AG04449 (cell line): ENCODE data around the gene PNPLA5.

Experiments
- CTCF ChIA-PET: fragments of 350-600 bp; formaldehyde crosslinking; extraction: SDS; loops from one replicate; lab custom pipeline; 2021; ENCODE audit warnings: antibody characterized with exemption; lab: Yijun Ruan, JAX
- POLR2A ChIA-PET: fragments of 400-600, 350-600 bp; formaldehyde crosslinking; extraction: SDS; loops from one replicate; lab custom pipeline; 2020; ENCODE audit warnings: antibody characterized with exemption, inconsistent platforms; lab: Yijun Ruan, JAX
- DNase-seq: peaks from one replicate; pipeline ENCODE4 v3.0.0-alpha.2; 2010; ENCODE audit warnings: low read depth, low spot score
- H3K4me3 ChIP-seq: 2 replicates; pipeline ENCODE4 v1.5.1; 2011; ENCODE audit warnings: low read depth, mild to moderate bottlenecking, control low read depth, low read length
- CTCF ChIP-seq: IDR thresholded peaks from one replicate; pipeline ENCODE4 v1.5.1; 2011; ENCODE audit warnings: mild to moderate bottlenecking, moderate library complexity, low read length, control low read depth, inconsistent platforms; ENCODE audit not compliant: insufficient read depth; ENCODE audit errors: missing control alignments

Gene PNPLA5

DNA sequence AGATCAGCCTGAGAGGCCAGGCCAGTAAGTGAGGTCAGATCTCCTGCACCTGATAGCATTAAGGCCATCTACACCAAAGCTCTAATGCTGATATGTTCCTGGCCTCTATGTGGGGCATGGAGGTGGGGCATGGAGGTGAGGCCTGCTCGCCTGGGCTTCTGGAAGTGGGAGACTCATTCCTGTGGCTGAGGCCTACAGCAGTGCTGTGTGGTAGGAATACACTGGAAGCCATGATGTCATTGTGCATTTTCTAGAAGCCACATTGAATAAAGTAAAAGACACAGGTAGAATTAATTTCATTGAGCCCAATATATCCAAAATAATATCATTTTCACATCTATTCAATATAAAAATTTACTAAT is 34.5 kb upstream of the PNPLA5 start:
- no peak overlapping the region for H3K4me3 ChIP-seq

GRCh38 chr22:43925433-43926348 is 33.9 kb upstream of the PNPLA5 start:
- TF ChIP-seq CTCF: no peak
- POLR2A ChIA-PET: no interaction called here
- CTCF ChIA-PET: interaction anchor here (2.2 kb wide), 1 partner anchor 19 kb away, joined by 7 read pairs; no protein-coding TSS in a partner anchor
- DNase-seq: no peak
- H3K4me3 ChIP-seq: no peak overlapping the region

More for the DNA sequence above, 34.5 kb upstream of the PNPLA5 start:
- ChIA-PET CTCF (interaction anchor here (2.2 kb wide), 1 partner anchor 19 kb away, joined by 7 read pairs; no protein-coding TSS in a partner anchor), POLR2A (no interaction called here)
- no peak for TF ChIP-seq CTCF
- no peak for DNase-seq

- DNase-seq: no peak
- peak overlapping the region; percentile 39 for H3K4me3 ChIP-seq
- ChIA-PET POLR2A (interaction anchor here (0.6 kb wide), 1 partner anchor 19 kb away, joined by 3 read pairs; no protein-coding TSS in a partner anchor), CTCF (interaction anchor here (2.2 kb wide), 1 partner anchor 20 kb away, joined by 7 read pairs; no protein-coding TSS in a partner anchor)
- no peak for TF ChIP-seq CTCF
These were observed 33.1 kb upstream of the PNPLA5 start for GRCh38 chr22:43924877-43925276.

DNA sequence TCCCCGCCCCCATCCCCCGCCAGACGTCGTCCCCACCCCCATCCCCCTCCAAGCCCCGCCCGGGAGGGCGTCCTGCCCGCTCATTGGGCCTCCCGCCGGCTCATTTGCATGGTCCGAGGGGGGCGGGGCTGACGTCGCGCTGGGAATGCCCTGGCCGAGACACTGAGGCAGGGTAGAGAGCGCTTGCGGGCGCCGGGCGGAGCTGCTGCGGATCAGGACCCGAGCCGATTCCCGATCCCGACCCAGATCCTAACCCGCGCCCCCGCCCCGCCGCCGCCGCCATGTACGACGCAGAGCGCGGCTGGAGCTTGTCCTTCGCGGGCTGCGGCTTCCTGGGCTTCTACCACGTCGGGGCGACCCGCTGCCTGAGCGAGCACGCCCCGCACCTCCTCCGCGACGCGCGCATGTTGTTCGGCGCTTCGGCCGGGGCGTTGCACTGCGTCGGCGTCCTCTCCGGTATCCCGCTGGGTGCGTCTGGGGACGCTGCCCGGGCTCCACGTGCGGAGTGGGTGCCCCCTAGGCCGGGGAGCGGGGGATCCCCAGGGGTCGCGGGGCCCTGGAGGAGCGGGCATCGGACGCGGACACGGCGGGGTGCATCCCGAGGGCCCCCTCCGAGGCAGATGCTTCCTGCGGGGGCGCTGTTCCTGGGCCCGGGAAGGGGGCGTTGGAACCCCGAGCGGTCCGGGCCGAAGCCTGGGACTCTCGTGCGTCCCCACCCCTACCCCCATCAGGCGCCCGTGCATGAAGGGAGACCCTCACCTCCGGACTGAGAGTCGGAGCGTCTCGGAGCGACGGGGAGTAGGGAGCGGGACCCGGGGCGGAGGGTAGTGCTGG is 32.0 kb upstream of the PNPLA5 start, which contains the start of gene PNPLA3:
Gene PNPLA3 (plus strand): TSS at position 175 of the 834 bp plus-strand sequence. CDS start 107 bp downstream, at position 282.
- ChIA-PET CTCF (interaction anchor here (0.6 to 1.1 kb wide), 6 partner anchors 9 to 70 kb away, joined by 3 to 5 read pairs (median 4); no protein-coding TSS in a partner anchor), POLR2A (no interaction called here)
- TF ChIP-seq CTCF: peak; percentile 35
- DNase-seq: peak; percentile 17
- peak within 1 kb of the TSS; percentile 64 for H3K4me3 ChIP-seq

DNA sequence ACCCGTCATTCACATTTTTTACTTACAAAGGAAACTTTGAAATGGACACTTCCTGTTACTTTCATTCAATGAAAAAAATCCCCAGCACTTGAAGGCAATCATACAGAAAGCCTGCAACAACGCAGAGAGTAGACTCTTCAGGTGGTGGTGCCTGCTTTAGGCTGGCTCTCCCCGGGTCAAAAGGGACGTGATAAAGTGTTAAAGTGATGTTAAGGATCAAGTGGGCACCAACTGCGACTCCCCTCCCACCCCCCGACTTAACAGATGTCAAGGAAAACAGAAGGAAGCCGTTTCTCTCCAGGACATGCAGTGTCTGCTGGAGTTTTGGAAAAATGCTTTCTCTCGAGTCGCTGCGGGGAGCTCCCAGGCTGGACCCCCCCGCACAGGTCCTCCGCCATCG is 31.4 kb upstream of the PNPLA5 start:
- no peak for DNase-seq
- H3K4me3 ChIP-seq: peak overlapping the region; percentile 46
- ChIA-PET POLR2A (no interaction called here), CTCF (interaction anchor here (0.6 to 1.4 kb wide), 7 partner anchors 8 to 70 kb away, joined by 3 to 5 read pairs (median 3); no protein-coding TSS in a partner anchor)
- no peak for TF ChIP-seq CTCF
